Endothelial cell of umbilical vein (primary cell): ENCODE measurements around the gene STX5.

Experiments used
- EZH2 ChIP-seq: IDR thresholded peaks from 2 replicates; pipeline ENCODE4 v1.6.1; 2012; ENCODE audit warnings: borderline replicate concordance, low read depth, mild to moderate bottlenecking, moderate library complexity, low read length, inconsistent platforms; ENCODE audit not compliant: severe bottlenecking
- GATA2 ChIP-seq: IDR thresholded peaks from 2 replicates; pipeline ENCODE4 v1.7.0; 2011; ENCODE audit warnings: low read depth, mild to moderate bottlenecking, moderate library complexity, mixed read lengths, low read length; ENCODE audit not compliant: insufficient read length, insufficient read depth
- JUN ChIP-seq: IDR thresholded peaks from 2 replicates; pipeline ENCODE4 v1.6.1; 2011; ENCODE audit warnings: borderline replicate concordance, low read depth; ENCODE audit not compliant: insufficient read length, insufficient read depth
- MAX ChIP-seq: IDR thresholded peaks from 2 replicates; pipeline ENCODE4 v1.6.1; 2011; ENCODE audit not compliant: insufficient read depth, insufficient read length
- POLR2AphosphoS5 ChIP-seq: IDR thresholded peaks from 2 replicates; pipeline ENCODE4 v1.6.1; 2012; ENCODE audit warnings: low read depth, mild to moderate bottlenecking, control low read depth, low read length, moderate library complexity; ENCODE audit not compliant: insufficient read depth
- TF ChIP-seq, protein P1 (sequence below), 2 donors: IDR thresholded peaks; 1 replicate in 1 of 2; 2 replicates in 1 of 2; pipeline ENCODE4 v1.5.1; 2011; ENCODE audit warnings: low read length in 2 of 2, mild to moderate bottlenecking in 2 of 2, moderate library complexity in 2 of 2, control low read depth in 1 of 2, inconsistent platforms in 1 of 2, low read depth in 1 of 2; ENCODE audit not compliant: insufficient read depth in 1 of 2; ENCODE audit errors: extremely low read depth in 1 of 2

GRCh38 chr11:62791501-62792201, 40.2 kb downstream of the STX5 start, which contains the start of gene TMEM223:
- TF ChIP-seq JUN (no peak), MAX (no peak), POLR2AphosphoS5 (peak; percentile 99), GATA2 (no peak), EZH2 (no peak)
- TF ChIP-seq, protein P1, sequence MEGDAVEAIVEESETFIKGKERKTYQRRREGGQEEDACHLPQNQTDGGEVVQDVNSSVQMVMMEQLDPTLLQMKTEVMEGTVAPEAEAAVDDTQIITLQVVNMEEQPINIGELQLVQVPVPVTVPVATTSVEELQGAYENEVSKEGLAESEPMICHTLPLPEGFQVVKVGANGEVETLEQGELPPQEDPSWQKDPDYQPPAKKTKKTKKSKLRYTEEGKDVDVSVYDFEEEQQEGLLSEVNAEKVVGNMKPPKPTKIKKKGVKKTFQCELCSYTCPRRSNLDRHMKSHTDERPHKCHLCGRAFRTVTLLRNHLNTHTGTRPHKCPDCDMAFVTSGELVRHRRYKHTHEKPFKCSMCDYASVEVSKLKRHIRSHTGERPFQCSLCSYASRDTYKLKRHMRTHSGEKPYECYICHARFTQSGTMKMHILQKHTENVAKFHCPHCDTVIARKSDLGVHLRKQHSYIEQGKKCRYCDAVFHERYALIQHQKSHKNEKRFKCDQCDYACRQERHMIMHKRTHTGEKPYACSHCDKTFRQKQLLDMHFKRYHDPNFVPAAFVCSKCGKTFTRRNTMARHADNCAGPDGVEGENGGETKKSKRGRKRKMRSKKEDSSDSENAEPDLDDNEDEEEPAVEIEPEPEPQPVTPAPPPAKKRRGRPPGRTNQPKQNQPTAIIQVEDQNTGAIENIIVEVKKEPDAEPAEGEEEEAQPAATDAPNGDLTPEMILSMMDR (IDR thresholded peaks at IDR 0.05; ENCODE audit: extremely low read depth in 1 of 2, insufficient read depth in 1 of 2, low read depth in 1 of 2, low read length in 2 of 2): no peak
